HG02588 (cell line): Measurements from ENCODE around the gene USP32.
"Not testable (repeated sequence)": the region's sequence is repeated elsewhere in the genome, so short reads cannot be mapped to it uniquely, and the experiment has no call there.

Experiments used
- ATAC-seq: cut with Tn5 transposase; IDR thresholded peaks from one replicate; pipeline ENCODE4 v1.9.1; 2021; ENCODE audit warnings: mild to moderate bottlenecking, moderate library complexity; ENCODE audit not compliant: unreplicated experiment

USP32 gene

DNA sequence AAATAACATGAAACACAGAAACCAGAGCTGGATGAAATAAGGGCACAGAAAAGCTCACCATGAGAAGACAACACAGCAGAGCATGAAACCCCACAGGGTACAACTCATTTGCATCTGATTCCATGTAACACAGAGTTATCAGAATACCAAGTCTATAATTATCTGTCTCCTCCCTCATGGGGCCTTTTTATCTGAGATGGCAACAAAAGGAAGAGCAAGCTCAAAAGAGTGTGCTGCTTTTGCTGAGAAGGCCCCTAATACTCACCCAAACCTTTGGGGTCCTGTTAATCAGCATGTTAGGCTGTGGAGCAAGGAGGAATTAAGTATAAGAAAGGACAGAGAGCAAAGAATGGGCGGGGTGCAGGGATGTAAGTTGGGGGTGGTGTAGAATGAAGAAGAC is 205.6 kb downstream of the USP32 start:
- ATAC-seq = not testable (repeated sequence)

DNA sequence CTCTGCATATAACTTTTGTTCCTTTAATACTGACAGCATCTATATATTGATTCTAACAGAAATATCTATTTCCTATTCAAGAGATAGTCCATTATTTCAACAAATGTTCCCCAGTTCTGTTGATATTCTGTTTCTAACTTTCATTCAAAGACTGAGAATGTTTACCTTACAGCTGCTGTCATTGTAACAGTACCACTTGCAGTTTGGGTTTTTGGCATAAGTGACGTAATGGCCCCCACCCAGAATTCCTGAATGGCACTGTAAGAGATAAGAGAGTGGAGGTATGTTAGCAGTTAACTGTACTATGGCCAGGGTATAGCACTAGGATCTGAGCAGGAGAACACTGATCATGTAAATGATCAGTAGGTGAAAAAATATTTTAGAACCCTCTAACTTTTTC is 211.6 kb downstream of the USP32 start:
- not testable (repeated sequence) for ATAC-seq

DNA sequence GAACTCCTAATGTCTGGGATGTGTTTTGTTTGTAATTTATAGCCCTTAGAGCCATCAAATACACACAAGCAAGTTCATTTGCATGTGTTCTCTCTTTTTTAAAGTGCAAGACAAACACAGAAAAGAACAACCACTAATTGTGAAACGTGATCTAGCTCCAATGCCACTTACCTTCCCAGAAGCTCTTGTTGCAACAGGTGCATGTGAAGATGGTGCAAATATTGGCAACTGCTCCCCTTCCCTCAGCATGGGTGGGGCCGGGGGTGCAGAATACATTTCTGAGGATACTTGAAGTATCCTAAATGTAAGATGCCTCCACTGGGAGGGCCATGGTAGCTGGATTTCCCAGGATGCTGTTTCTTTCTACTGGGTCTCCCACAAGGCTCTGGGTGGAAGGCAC is 213.8 kb downstream of the USP32 start:
- not testable (repeated sequence) for ATAC-seq

DNA sequence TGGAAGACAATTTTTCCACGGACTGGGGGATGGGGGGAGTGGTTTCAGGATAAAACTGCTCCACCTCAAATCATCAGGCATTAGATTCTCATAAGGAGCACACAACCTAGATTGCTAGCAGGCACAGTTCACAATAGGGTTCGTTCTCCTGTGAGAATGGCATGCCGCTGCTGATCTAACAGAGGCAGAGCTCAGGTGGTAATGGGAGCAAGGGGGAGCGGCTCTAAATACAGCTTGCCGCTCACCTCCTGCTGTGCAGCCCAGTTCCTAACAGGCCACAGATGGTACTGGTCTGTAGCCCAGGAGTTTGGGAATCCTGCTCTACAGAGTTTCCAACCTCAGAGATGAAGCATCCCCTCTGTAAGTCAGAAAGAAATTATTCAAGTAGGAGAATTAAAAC is 215.2 kb downstream of the USP32 start:
- ATAC-seq = not testable (repeated sequence)

DNA sequence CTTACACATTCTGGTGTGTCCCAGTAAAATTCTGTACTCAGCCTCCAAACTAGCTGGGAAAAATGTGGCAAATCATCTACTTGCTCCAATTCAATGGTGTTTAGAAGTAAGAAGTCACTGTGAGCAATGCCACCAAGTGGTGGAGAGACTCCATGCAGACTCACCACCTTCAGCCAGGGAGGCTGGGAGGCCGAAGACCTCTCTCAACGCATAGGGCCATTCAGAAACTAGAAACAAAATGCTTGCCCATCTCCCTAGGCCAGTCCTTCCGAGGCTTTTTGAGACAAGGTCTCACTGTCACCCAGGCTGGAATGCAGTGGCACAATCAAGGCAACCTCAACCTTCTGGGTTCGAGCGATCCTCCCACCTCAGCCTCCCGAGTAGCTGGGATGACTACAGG is 217.2 kb downstream of the USP32 start:
- not testable (repeated sequence) for ATAC-seq

DNA sequence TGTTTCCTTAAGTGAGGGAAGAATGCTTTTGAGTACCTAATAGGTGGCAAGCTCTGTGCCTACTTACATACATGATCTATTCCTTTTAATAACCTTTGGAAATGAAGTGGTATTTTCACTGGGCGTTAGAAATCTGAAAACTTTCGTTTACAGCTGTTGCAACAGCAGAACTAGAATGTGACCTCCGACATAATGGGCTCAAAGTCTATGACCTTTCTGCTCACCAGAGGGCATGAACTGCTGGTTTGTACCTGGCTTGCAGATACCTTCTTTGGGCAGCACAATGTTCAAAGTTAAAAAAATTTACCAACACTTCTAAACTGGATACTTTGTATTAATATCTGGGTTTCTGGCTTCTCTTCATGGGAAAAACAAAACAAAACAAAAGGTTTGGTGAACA is 217.9 kb downstream of the USP32 start:
- ATAC-seq = no peak

DNA sequence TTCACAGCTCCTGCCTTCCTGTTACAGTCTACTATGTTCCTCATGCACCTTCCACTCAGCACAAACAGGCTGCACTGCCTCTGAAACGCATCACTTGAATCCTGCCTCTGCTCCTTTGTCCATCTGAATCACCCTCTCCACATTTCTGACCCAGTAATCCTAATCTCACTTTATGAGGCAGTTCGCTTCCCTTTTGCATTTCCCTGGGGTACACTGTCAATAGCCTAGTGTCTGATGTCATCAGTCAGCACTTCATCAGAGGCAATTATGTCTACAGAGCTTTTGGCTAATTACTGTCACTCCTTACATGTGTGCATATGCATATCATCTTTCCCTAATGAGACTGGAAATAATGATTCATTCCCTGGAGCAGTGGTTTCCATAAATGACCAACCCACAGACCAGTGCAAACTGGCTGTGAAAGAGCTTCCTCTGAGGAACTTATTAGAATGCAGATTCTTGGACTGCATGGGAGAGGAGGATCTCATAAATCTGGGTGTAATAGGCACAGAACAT is 218.6 kb downstream of the USP32 start:
- no peak for ATAC-seq

DNA sequence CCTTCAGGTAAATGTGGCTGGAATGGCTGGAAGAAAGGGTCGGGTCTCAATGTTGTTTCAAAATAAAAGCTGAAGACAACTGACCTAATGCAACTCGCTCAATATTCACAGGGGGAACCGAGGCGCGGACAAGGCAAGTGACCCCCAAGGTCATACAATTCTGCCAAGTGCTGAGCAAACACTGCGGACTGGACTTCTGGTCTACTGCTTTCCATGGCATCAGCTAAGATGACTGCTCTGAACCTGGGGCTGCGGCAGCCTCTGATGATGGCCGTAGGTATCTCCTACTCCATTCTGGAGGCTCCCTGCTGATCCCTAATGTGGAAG is 220.2 kb downstream of the USP32 start:
- no peak for ATAC-seq

DNA sequence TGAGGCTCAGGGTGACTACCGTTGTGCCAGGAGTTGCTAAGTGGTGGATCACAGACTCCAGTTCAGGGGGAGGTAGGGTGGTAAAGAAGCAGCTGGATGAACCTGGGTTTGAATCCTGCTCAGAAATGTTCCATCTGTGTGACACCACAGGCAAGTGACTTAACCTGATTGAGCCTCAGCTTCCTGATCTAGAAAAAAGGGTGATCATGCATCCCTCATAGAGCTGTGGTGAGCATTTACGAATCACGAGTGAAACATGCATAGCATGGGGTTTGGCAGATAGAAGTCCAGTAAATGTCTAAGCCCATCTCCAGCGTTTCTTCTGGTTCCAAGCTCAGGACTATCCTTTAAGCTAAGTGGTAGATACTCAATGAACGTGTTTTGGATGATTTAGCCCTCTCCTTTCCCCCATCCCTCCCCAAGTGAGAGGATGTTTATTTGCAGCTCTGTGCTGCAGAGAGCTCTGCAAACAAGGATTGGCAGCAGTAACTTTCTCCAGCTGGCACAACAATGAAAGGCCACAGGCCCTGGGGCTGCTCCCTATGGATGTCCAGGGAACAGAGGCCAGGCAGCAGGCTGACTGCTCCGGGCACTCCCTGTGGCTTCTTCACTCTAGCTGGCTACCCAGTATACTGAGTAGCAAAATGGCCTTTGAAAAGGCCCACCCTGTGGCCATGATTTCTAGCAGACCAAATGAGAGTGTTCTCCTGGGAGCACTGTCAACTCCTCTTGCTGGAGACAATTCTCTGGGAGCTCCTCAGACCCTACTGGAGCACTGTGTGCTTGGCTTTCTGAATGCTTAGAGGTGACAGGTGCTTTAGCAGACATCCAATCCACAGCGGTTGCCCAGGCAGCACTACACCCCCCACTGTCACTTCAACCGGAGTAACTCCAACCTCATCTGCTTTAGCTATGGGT is 220.8 kb downstream of the USP32 start:
- ATAC-seq = no peak

DNA sequence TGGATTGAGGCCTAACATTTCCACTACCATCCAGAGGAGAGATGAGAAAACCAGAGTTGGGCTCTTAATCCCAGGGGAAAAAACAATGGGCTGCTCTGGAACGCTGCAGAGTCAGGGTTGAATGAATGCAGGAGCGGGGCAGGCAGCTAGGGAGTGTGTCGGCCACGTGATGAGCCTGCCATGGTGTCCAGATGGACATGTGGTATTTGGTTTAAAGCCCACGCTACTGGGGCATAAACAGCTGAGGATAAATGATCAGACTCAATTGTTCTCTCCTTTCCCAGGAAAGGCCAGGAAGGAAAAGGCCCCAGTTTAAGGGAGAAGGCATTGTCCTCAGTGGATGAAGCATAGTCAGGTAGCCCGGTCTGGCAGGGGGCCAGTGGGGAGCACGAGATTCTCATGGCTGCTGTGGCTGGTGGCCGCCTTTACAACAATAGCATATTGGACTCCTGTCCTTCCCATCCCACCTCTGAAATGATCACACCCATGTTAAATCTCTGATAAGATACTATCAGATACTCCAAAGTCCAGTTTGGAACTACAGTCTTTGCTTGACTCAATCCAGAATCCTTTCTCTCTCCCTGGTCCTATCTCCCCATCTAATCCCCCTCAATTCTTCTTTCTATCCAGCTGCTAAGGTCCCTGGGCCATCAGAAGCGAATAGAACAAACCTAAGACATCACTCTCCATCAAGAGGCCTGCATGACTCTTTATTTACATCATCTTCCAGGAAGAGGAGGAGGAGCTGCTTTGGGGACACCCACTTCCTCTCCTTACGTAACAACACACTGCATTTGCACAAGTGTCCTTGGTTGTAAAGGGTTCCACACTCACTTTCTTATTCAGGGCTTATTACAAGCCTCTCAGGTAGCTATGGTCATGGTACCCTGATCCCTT is 221.8 kb downstream of the USP32 start:
- ATAC-seq = no peak

DNA sequence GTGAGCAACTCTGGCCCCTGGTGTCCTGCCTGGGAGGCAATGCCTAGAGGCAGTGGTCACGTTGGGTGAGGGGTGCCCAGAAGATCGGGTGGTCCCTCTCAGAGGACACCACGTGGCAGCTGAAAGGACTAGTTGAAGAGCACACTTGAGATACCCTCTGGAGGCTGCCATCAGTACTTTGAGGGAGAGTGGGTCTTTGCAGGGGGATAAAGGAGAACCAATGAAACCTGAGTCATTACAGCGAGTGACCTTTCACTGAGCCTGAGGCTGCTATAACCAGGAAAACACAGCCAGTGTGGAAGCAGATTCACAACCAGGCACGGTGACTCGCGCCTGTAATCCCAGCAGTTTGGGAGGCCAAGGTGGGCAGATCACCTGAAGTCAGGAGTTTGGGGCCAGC is 223.3 kb downstream of the USP32 start:
- ATAC-seq = no peak

DNA sequence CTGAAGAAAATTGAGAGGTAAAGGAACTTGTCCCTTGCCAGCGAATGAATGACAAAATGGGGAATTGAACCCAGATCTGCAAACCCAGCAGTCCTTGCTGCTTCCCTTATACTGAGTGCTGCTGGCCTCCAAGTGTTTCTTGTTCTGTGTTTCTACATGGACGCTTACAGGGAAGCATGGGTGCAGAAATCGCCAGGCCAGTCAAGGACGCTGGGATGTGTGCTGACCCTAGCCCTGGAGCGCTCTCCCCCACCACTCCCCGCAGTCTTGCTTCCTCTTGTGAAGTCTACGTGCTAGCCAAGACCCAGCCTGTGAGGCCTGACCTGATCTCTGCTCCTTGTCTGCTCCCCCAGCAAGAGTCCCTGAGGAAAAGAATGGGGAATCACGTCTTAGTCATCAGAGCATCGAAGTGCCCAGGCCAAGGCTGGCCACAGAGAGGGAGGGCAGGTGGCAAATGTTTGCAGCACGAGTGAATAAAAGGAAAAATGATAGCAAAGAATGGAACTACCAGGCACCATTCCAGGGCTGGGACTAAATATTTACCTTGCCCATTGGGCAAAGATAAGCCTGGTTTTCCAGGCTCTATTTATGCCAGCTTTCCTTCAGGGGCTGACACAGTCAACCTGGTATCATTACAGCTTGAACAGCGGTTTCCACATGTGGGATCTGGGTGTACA is 224.7 kb downstream of the USP32 start:
- no peak for ATAC-seq

DNA sequence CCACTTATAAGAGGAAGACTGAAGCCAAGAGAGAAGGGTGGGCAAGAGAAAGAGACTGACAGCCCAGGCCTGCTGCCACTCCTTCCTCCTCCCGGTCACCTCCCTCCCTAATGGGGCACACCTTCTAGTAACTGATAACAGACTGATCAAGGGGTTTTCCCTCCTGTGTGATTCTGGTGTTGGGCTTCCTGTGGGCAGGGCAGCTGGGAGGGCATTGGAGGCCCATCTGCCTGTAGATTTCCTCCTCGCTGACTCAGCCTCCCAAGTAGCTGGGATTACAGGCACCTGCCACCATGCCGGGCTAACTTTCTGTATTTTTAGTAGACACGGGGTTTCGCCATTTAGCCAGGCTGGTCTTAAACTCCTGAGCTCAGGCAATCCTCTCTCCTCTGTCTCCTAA is 226.0 kb downstream of the USP32 start:
- ATAC-seq = peak; percentile 46

DNA sequence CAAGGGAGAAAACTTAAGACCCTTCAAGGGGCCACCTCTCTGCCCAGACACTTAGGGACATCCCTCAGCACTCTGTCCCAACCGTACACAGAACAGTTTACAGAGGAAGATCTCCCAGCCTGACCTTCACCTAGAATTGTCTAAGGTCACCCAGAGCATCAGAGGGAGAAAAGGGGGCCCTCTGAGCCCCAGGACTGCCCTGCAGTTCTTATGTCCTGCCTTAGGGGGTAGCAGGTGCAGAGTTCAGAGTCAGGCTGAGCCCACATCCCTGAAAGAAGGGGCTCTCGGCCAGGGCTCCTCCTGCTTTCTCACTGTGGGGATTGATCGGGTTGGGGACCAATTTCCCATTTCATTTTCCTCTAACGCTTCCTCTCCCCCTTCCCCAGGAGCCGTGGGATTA is 226.7 kb downstream of the USP32 start:
- ATAC-seq = no peak

DNA sequence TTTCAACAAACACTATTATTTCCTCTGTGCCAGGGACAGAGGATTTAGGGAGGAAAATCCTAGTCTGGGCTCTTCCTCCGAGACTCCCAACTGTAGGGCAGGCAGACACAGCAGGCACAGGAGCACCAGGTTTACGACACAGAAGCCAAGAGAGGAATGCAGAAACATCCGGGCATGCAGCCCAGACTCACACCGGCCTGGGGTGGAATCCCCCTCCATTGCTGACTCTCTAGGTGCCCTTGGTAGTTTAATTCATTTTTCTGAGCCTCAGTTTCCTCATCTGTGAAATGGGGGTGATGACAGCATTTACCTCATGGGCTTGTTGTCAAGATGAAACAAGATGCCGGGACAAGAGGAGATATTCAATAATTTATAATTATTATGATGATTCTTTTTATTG is 227.2 kb downstream of the USP32 start:
- ATAC-seq = no peak

DNA sequence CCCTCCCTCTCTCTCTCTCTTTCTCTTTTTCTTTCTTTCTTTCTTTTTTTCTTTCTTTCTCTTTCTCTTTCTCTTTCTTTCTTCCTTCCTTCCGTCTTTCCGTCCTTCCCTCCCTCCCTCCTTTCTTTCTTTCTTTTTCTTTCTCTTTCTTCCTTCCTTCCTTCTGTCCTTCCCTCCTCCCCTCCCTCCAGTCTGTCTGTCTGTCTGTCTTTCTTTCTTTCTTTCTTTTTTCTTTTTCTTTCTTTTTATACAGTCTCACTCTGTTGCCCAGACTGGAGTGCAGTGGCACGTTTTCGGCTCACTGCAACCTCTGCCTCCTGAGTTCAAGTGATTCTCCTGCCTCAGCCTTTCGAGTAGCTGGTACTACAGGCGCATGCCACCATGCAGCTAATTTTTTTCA is 227.8 kb downstream of the USP32 start:
- no peak for ATAC-seq

DNA sequence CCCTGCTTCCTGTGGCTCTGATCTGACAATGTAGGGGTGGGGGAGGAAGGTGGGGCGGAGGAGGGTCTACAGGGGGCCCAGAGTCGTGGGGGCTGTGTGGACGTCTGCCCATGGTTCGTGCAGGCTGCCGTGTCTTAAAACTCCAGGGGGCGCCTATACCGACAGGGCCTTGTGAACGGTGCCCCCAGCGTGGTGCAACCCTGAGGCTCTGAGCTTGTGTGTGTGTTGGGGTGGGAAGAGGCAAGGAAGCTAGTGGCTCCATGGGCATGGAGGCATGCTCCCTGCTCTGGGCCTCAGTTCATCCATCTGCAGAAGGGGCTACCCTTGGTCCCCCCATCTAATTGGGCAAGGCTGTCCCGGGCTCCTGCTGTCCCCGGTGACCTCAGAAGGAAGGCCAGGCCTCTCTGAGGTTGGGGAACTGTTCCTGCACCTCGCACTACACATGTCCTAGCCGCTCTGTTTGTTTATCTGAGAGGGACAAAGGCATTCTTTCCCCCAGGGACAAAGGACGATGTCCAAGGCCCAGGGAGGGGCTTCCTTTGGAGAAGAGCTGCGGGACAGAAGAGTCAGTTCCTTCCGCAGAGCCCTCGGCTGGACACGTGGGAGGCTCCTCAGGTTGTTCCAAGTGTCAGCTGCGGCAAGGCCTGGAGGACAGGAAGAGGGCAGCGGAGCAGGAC is 228.7 kb downstream of the USP32 start:
- no peak for ATAC-seq

DNA sequence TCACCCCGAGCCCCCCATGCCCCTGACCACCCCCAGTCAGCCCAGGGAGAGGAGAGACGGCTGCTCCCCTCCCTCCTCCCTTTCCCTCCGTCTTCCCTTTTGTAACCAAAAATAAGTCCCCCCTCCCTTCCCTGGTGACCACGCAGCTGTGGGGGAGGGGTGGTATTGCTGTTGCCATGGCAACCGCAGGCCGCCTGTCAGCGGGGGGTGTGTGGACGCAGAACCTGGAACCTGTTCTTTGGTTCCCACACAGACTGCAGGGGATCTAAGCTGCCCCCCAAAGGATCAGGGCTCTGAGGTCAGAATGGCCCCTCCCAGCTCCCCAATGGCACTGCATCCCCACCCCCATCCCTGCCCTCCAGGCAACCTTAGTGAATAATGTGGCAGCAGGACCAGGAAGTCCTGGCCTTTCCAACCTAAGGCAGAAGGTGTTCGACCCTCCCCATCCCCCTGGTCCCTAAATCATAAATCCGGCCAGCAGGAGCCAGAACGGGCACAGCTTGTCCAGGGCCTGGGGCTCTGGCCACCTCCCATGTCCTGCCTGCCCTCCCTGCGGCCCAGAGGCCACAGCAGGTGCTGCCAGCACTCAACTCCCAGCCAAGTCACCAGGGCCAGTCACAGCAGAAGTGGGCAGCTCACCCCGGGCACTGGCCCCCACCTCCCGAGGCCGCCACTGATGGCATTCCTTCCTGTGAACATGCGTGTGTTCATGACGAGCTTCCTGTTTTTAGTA is 230.2 kb downstream of the USP32 start:
- ATAC-seq = no peak

DNA sequence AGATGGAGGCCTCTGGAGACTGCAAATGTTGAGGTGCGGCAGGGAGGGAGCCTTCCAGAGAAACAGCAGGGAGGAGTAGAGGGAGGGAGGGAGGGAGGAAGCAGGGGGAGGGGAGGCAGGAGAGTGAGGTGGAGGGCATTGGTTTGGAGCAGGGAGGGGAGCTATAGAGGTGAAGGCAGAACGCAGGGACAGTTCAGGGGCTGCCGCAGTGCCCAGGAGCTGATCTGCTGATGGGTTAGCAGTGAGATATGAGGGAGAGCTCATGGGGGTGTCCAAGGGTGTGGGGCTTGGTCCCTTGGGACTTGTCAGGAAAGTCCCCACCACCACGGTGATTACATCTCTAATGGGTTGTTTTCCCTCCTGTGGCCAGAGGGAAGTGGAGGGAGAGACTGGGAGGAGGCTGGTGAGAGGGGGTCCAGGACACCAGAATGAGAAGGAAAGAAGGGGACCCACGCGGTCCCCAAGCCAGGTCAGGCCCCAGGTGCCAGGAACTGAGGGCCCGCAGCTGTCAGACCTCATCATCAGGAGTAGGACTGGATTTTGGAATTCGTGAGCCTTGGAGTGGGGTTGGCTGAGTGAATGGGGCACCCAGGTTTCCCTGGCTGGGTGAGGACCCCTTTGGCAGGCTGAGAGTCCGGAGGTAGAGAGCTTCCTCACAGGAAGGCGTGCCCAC is 231.0 kb downstream of the USP32 start:
- ATAC-seq = no peak
